Naive thymus-derived CD8-positive, alpha-beta T cell (primary cell): Measurements from ENCODE around the gene ABHD17B. TPM values are rescaled to one million over a fixed set of nuclear protein-coding genes. Genes with fewer than 3 reads are reported as not detected.

ENCODE experiments used
- ATAC-seq, 2 donors: fragments of 150-1000 bp; cut with Tn5 transposase in 1 of 2; sonication (Bioruptor Pico), chemical (Tn5 transposase) in 1 of 2; 1 replicate in 1 of 2; 2 replicates in 1 of 2; pipeline ENCODE4 v1.10.0; 2021; ENCODE audit warnings: mild to moderate bottlenecking in 2 of 2, moderate library complexity in 2 of 2
- POLR2A ChIA-PET: fragments of 350-600 bp; sonication (Branson Sonifier 250); formaldehyde crosslinking; loops from one replicate; lab custom pipeline; 2021; ENCODE audit warnings: antibody characterized with exemption; lab: Charles Lee
- DNase-seq, 10 donors: peaks; one replicate each; pipeline versions ENCODE4 v3.0.0 to v3.0.0-alpha.2; 2020 to 2022
- H3K27ac Mint-ChIP-seq, 10 donors: one replicate each; pipeline ENCODE4 v1.8.0; 2020 to 2022; ENCODE audit warnings: mild to moderate bottlenecking in 10 of 10, mixed read lengths in 10 of 10, moderate library complexity in 4 of 10, inconsistent platforms in 1 of 10
- H3K27me3 Mint-ChIP-seq, 5 donors: one replicate each; pipeline ENCODE4 v1.8.0; 2021 to 2022; ENCODE audit warnings: mixed read lengths in 5 of 5
- H3K36me3 Mint-ChIP-seq, 3 donors: one replicate each; pipeline ENCODE4 v1.8.0; 2020 to 2022; ENCODE audit warnings: mixed read lengths in 3 of 3, mild to moderate bottlenecking in 2 of 3, inconsistent platforms in 1 of 3
- H3K4me1 Mint-ChIP-seq, 4 donors: one replicate each; pipeline ENCODE4 v1.8.0; 2021 to 2022; ENCODE audit warnings: mixed read lengths in 4 of 4
- H3K4me3 Mint-ChIP-seq, 10 donors: one replicate each; pipeline ENCODE4 v1.8.0; 2020 to 2022; ENCODE audit warnings: mild to moderate bottlenecking in 10 of 10, mixed read lengths in 10 of 10, moderate library complexity in 6 of 10, inconsistent platforms in 1 of 10
- H3K9me3 Mint-ChIP-seq, 9 donors: one replicate each; pipeline ENCODE4 v1.8.0; 2020 to 2022; ENCODE audit warnings: mixed read lengths in 9 of 9, mild to moderate bottlenecking in 3 of 9, inconsistent platforms in 1 of 9, moderate library complexity in 1 of 9
- polyA plus RNA-seq, 3 donors: library from polyadenylated mRNA; unstranded; fragments of 300-500 nt; fragmentation: Illumina TruSeq; gene quantifications; one replicate each; pipeline ENCODE4 v1.2.3, GENCODE V29; 2021
- total RNA-seq, 8 experiments: library from RNA in 2 of 8; stranded (reverse) in 2 of 8; gene quantifications; one replicate each; pipeline ENCODE4 v1.2.3 and lab custom pipeline; 2021 to 2026

ABHD17B gene
- total and polyA plus RNA-seq, 5 experiments from 2014 or later, result 20.3 to 25.8 (median 23.9) TPM

GRCh38 chr9:71859939-71860338 lies 51.1 kb downstream of the ABHD17B start:
- POLR2A ChIA-PET, result no interaction called here

GRCh38 chr9:71858812-71859211 lies 52.2 kb downstream of the ABHD17B start:
- H3K36me3 Mint-ChIP-seq, result peaks cover 11 to 50% (median 17%) of the 10 kb centered on the region in 3 donors
- POLR2A ChIA-PET, result no interaction called here
- no peak overlapping the region for H3K4me3 Mint-ChIP-seq
- no peak for ATAC-seq
- peaks cover 0 to 33% (median 20%) of the 10 kb centered on the region in 9 donors for H3K9me3 Mint-ChIP-seq
- H3K4me1 Mint-ChIP-seq, result peaks cover 0 to 7% (median 1%) of the 10 kb centered on the region in 4 donors
- H3K27ac Mint-ChIP-seq, result peak overlapping the region in 2 of 10 donors; percentile 1 to 68
- DNase-seq, result no peak
- H3K27me3 Mint-ChIP-seq, result no peaks in the 10 kb centered on the region

More at GRCh38 chr9:71859939-71860338, 51.1 kb downstream of the ABHD17B start:
- DNase-seq, result no peak
- H3K27me3 Mint-ChIP-seq, result no peaks in the 10 kb centered on the region
- no peak for ATAC-seq
- peaks cover 0 to 7% (median under 1%) of the 10 kb centered on the region in 4 donors for H3K4me1 Mint-ChIP-seq
- H3K9me3 Mint-ChIP-seq, result peaks cover 0 to 33% (median 20%) of the 10 kb centered on the region in 9 donors
- H3K4me3 Mint-ChIP-seq, result no peak overlapping the region
- no peak overlapping the region for H3K27ac Mint-ChIP-seq
- peaks cover 15 to 54% (median 26%) of the 10 kb centered on the region in 3 donors for H3K36me3 Mint-ChIP-seq

GRCh38 chr9:71858102-71858798 lies 52.7 kb downstream of the ABHD17B start:
- Mint-ChIP-seq H3K4me3 (no peak overlapping the region), H3K4me1 (peaks cover 0 to 7% (median 1%) of the 10 kb centered on the region in 4 donors), H3K9me3 (peaks cover 0 to 33% (median 20%) of the 10 kb centered on the region in 9 donors), H3K27ac (peak overlapping the region in 2 of 10 donors; percentile 1 to 68), H3K27me3 (no peaks in the 10 kb centered on the region), H3K36me3 (peaks cover 11 to 46% (median 12%) of the 10 kb centered on the region in 3 donors)
- DNase-seq (no peak), ATAC-seq (no peak)
- POLR2A ChIA-PET, result no interaction called here

- Mint-ChIP-seq H3K27me3 (no peaks in the 10 kb centered on the region), H3K27ac (no peak overlapping the region), H3K9me3 (peaks cover 0 to 33% (median 20%) of the 10 kb centered on the region in 9 donors), H3K4me1 (peaks cover 0 to 7% (median 1%) of the 10 kb centered on the region in 4 donors), H3K4me3 (no peak overlapping the region), H3K36me3 (peaks cover 7 to 36% (median 11%) of the 10 kb centered on the region in 3 donors)
- DNase-seq (no peak), ATAC-seq (no peak)
- POLR2A ChIA-PET, result no interaction called here
These were observed 53.8 kb downstream of the ABHD17B start for GRCh38 chr9:71857159-71857558.

- peaks cover 0 to 3% (median 1%) of the 10 kb centered on the region in 4 donors for H3K4me1 Mint-ChIP-seq
- no peak for ATAC-seq
- H3K36me3 Mint-ChIP-seq, result peaks cover 0 to 15% (median 0%) of the 10 kb centered on the region in 3 donors
- no peak for DNase-seq
- H3K27me3 Mint-ChIP-seq, result no peaks in the 10 kb centered on the region
- no peak overlapping the region for H3K4me3 Mint-ChIP-seq
- peaks cover 0 to 15% (median 6%) of the 10 kb centered on the region in 9 donors for H3K9me3 Mint-ChIP-seq
- POLR2A ChIA-PET, result no interaction called here
- H3K27ac Mint-ChIP-seq, result no peak overlapping the region
These were observed 56.2 kb downstream of the ABHD17B start for GRCh38 chr9:71854811-71855210.

- peaks cover 0 to 4% (median 0%) of the 10 kb centered on the region in 9 donors for H3K9me3 Mint-ChIP-seq
- POLR2A ChIA-PET, result no interaction called here
- DNase-seq (no peak), ATAC-seq (no peak)
- no peak overlapping the region for H3K27ac Mint-ChIP-seq
- peaks cover 0 to 2% (median 0%) of the 10 kb centered on the region in 4 donors for H3K4me1 Mint-ChIP-seq
- peaks cover 0 to 3% (median 0%) of the 10 kb centered on the region in 3 donors for H3K36me3 Mint-ChIP-seq
- no peak overlapping the region for H3K4me3 Mint-ChIP-seq
- H3K27me3 Mint-ChIP-seq, result no peaks in the 10 kb centered on the region
These were observed 57.9 kb downstream of the ABHD17B start for GRCh38 chr9:71853084-71853483.

- ATAC-seq (no peak), DNase-seq (no peak)
- Mint-ChIP-seq H3K27me3 (no peaks in the 10 kb centered on the region), H3K4me3 (no peak overlapping the region), H3K36me3 (no peaks in the 10 kb centered on the region), H3K9me3 (peaks cover 0 to 4% (median 0%) of the 10 kb centered on the region in 9 donors), H3K27ac (no peak overlapping the region), H3K4me1 (peaks cover 0 to 2% (median 0%) of the 10 kb centered on the region in 4 donors)
- POLR2A ChIA-PET, result no interaction called here
These were observed 60.0 kb downstream of the ABHD17B start for GRCh38 chr9:71850996-71851395.

GRCh38 chr9:71847892-71848291 lies 63.1 kb downstream of the ABHD17B start:
- H3K4me1 Mint-ChIP-seq, result no peaks in the 10 kb centered on the region
- no peak overlapping the region for H3K4me3 Mint-ChIP-seq
- H3K27ac Mint-ChIP-seq, result no peak overlapping the region
- DNase-seq, result no peak
- POLR2A ChIA-PET, result no interaction called here
- no peaks in the 10 kb centered on the region for H3K27me3 Mint-ChIP-seq
- ATAC-seq, result no peak
- peaks cover 0 to 4% (median 0%) of the 10 kb centered on the region in 9 donors for H3K9me3 Mint-ChIP-seq
- H3K36me3 Mint-ChIP-seq, result no peaks in the 10 kb centered on the region

- Mint-ChIP-seq H3K4me3 (no peak overlapping the region), H3K27me3 (no peaks in the 10 kb centered on the region), H3K27ac (no peak overlapping the region), H3K36me3 (peaks cover 0 to 4% (median 0%) of the 10 kb centered on the region in 3 donors), H3K4me1 (no peaks in the 10 kb centered on the region), H3K9me3 (peaks cover 0 to 4% (median 0%) of the 10 kb centered on the region in 9 donors)
- POLR2A ChIA-PET, result no interaction called here
- no peak for ATAC-seq
- no peak for DNase-seq
These were observed 66.2 kb downstream of the ABHD17B start for GRCh38 chr9:71844808-71845207.

GRCh38 chr9:71839668-71840067 lies 71.3 kb downstream of the ABHD17B start:
- Mint-ChIP-seq H3K27me3 (no peaks in the 10 kb centered on the region), H3K36me3 (peaks cover 3 to 15% (median 4%) of the 10 kb centered on the region in 3 donors), H3K4me1 (no peaks in the 10 kb centered on the region), H3K4me3 (no peak overlapping the region), H3K9me3 (peaks cover 0 to 12% (median 2%) of the 10 kb centered on the region in 9 donors), H3K27ac (no peak overlapping the region)
- no peak for DNase-seq
- ATAC-seq, result no peak
- POLR2A ChIA-PET, result no interaction called here

- Mint-ChIP-seq H3K27ac (peak overlapping the region in 3 of 10 donors; percentile 11 to 38 (median 36)), H3K9me3 (peaks cover 0 to 17% (median 3%) of the 10 kb centered on the region in 9 donors), H3K4me1 (peaks cover 0 to 3% (median 0%) of the 10 kb centered on the region in 4 donors), H3K4me3 (no peak overlapping the region), H3K36me3 (peaks cover 4 to 12% (median 12%) of the 10 kb centered on the region in 3 donors), H3K27me3 (no peaks in the 10 kb centered on the region)
- no peak for ATAC-seq
- no peak for DNase-seq
- POLR2A ChIA-PET, result no interaction called here
These were observed 75.4 kb downstream of the ABHD17B start for GRCh38 chr9:71835596-71835995.

- POLR2A ChIA-PET, result interaction anchor here (0.5 kb wide), 1 partner anchor 15 kb away, joined by 3 read pairs; no protein-coding TSS in a partner anchor
- Mint-ChIP-seq H3K27me3 (peaks cover 0 to 9% (median 0%) of the 10 kb centered on the region in 5 donors), H3K4me3 (no peak overlapping the region), H3K36me3 (peaks cover 4 to 12% (median 8%) of the 10 kb centered on the region in 3 donors), H3K9me3 (peaks cover 0 to 14% (median 3%) of the 10 kb centered on the region in 9 donors), H3K27ac (no peak overlapping the region), H3K4me1 (peaks cover 0 to 3% (median 0%) of the 10 kb centered on the region in 4 donors)
- DNase-seq (no peak), ATAC-seq (no peak)
These were observed 80.1 kb downstream of the ABHD17B start for GRCh38 chr9:71830929-71831328.

- Mint-ChIP-seq H3K27ac (no peak overlapping the region), H3K4me3 (no peak overlapping the region), H3K36me3 (peaks cover 0 to 9% (median 6%) of the 10 kb centered on the region in 3 donors), H3K27me3 (peaks cover 0 to 9% (median 0%) of the 10 kb centered on the region in 5 donors), H3K9me3 (peaks cover 0 to 14% (median 3%) of the 10 kb centered on the region in 9 donors), H3K4me1 (peaks cover 0 to 3% (median 0%) of the 10 kb centered on the region in 4 donors)
- POLR2A ChIA-PET, result interaction anchor here (0.6 kb wide), 1 partner anchor 179 kb away, joined by 3 read pairs; no protein-coding TSS in a partner anchor
- ATAC-seq (no peak), DNase-seq (no peak)
These were observed 80.8 kb downstream of the ABHD17B start for GRCh38 chr9:71830153-71830552.
